Fibroblast of lung (primary cell): ENCODE data around the gene SERPINE2. TPM values are rescaled to one million over a fixed set of nuclear protein-coding genes. Genes with fewer than 3 reads are reported as not detected.
A peak's percentile ranks its signal among the peaks of the same experiment; 100 is the strongest.

Experiments used
- DNase-seq, 2 donors: peaks; one replicate each; pipeline versions ENCODE4 v3.0.0 to v3.0.0-alpha.2; 2010; ENCODE audit warnings: low read depth in 2 of 2
- H2AFZ ChIP-seq: 2 replicates; pipeline ENCODE4 v1.5.1; 2012; ENCODE audit warnings: low read length, control low read depth, inconsistent platforms
- H3K27ac ChIP-seq: 2 replicates; pipeline ENCODE4 v1.5.1; 2011; ENCODE audit warnings: low read length, control low read depth; ENCODE audit not compliant: insufficient read depth
- H3K27me3 ChIP-seq: 2 replicates; pipeline ENCODE4 v1.5.1; 2011; ENCODE audit warnings: mild to moderate bottlenecking, low read length; ENCODE audit not compliant: control insufficient read depth, insufficient read depth
- H3K36me3 ChIP-seq: 2 replicates; pipeline ENCODE4 v1.5.1; 2011; ENCODE audit warnings: low read length; ENCODE audit not compliant: control insufficient read depth, insufficient read depth
- H3K4me1 ChIP-seq: 2 replicates; pipeline ENCODE4 v1.5.1; 2011; ENCODE audit warnings: low read length; ENCODE audit not compliant: control insufficient read depth, insufficient read depth; ENCODE audit errors: extremely low read depth
- H3K4me2 ChIP-seq: 2 replicates; pipeline ENCODE4 v1.5.1; 2011; ENCODE audit warnings: low read length, control low read depth; ENCODE audit not compliant: insufficient read depth; ENCODE audit errors: extremely low read depth
- H3K4me3 ChIP-seq, 4 experiments: fragments of 200-600 bp in 1 of 4; sonication (generic) in 1 of 4; replicated peaks in 1 of 4; 2 replicates each; pipeline ENCODE4 v1.5.1; 2011 to 2016; ENCODE audit warnings: low read length in 4 of 4, low read depth in 3 of 4, mild to moderate bottlenecking in 3 of 4, control low read depth in 2 of 4, inconsistent platforms in 1 of 4, mixed read lengths in 1 of 4; ENCODE audit not compliant: insufficient read depth in 1 of 4; ENCODE audit errors: control extremely low read depth in 1 of 4
- H3K79me2 ChIP-seq: 2 replicates; pipeline ENCODE4 v1.5.1; 2012; ENCODE audit warnings: mild to moderate bottlenecking, low read length, inconsistent platforms; ENCODE audit not compliant: control insufficient read depth, insufficient read depth
- H3K9ac ChIP-seq: 2 replicates; pipeline ENCODE4 v1.5.1; 2011; ENCODE audit warnings: mild to moderate bottlenecking, low read length, control low read depth; ENCODE audit not compliant: insufficient read depth
- H3K9me3 ChIP-seq: 2 replicates; pipeline ENCODE4 v1.5.1; 2012; ENCODE audit warnings: low read depth, low read length; ENCODE audit not compliant: control insufficient read depth, insufficient read depth
- H4K20me1 ChIP-seq: 2 replicates; pipeline ENCODE4 v1.5.1; 2011; ENCODE audit warnings: low read length; ENCODE audit not compliant: control insufficient read depth, insufficient read depth; ENCODE audit errors: extremely low read depth
- CTCF ChIP-seq, 2 donors: IDR thresholded peaks in 1 of 2; conservative IDR thresholded peaks in 1 of 2; 1 replicate in 1 of 2; 2 replicates in 1 of 2; pipeline ENCODE4 v1.5.1; 2011 to 2012; ENCODE audit warnings: low read length in 2 of 2, control low read depth in 1 of 2, inconsistent platforms in 1 of 2, low read depth in 1 of 2, mild to moderate bottlenecking in 1 of 2
- EZH2 ChIP-seq: IDR thresholded peaks from 2 replicates; pipeline ENCODE4 v1.5.1; 2012; ENCODE audit warnings: low read length, control low read depth, mild to moderate bottlenecking; ENCODE audit errors: missing control alignments
- polyA plus RNA-seq, 2 donors: library from polyadenylated mRNA; depleted of rRNA in 1 of 2; stranded (reverse) in 1 of 2; unstranded in 1 of 2; fragments of >200 nt; gene quantifications; 2 replicates each; pipeline ENCODE4 v1.2.1, GENCODE V29; 2011 to 2012; ENCODE audit warnings: missing spikeins in 1 of 2
- total RNA-seq: library from RNA; depleted of rRNA; stranded (reverse); fragments of >200 nt; gene quantifications from 2 replicates; pipeline ENCODE4 v1.2.1, GENCODE V29; 2014

SERPINE2 gene
- total and polyA plus RNA-seq, 2 donors (not counting 1 experiment from before 2014, with no cell fraction given): 77.9 to 149 TPM

- no peaks in the 10 kb centered on the region for H3K79me2 ChIP-seq
- DNase-seq: peak in 1 of 2 donors; percentile 26
- H3K4me2 ChIP-seq: no peak overlapping the region
- TF ChIP-seq CTCF (conservative IDR thresholded peaks at IDR 0.05 in 1 of 2, IDR thresholded peaks at IDR 0.05 in 1 of 2; ENCODE audit: low read depth in 1 of 2, low read length in 2 of 2): no peak
- no peak for TF ChIP-seq EZH2
- H3K27me3 ChIP-seq: no peaks in the 10 kb centered on the region
- H3K4me1 ChIP-seq: peaks cover 11% of the 10 kb centered on the region
- H2AFZ ChIP-seq: no peak overlapping the region
- H3K9me3 ChIP-seq: no peaks in the 10 kb centered on the region
- H3K36me3 ChIP-seq: no peaks in the 10 kb centered on the region
- H3K9ac ChIP-seq: no peak overlapping the region
- no peak overlapping the region for H3K27ac ChIP-seq
- no peaks in the 10 kb centered on the region for H4K20me1 ChIP-seq
- no peak overlapping the region for H3K4me3 ChIP-seq
Observed at GRCh38 chr2:224085811-224086210, 46.7 kb upstream of the SERPINE2 start.

GRCh38 chr2:224085246-224085645 lies 46.2 kb upstream of the SERPINE2 start:
- peaks cover 11% of the 10 kb centered on the region for H3K4me1 ChIP-seq
- H3K4me2 ChIP-seq: no peak overlapping the region
- no peaks in the 10 kb centered on the region for H3K27me3 ChIP-seq
- H3K27ac ChIP-seq: no peak overlapping the region
- no peak overlapping the region for H3K4me3 ChIP-seq
- no peaks in the 10 kb centered on the region for H3K9me3 ChIP-seq
- no peak for TF ChIP-seq EZH2
- TF ChIP-seq CTCF (conservative IDR thresholded peaks at IDR 0.05 in 1 of 2, IDR thresholded peaks at IDR 0.05 in 1 of 2; ENCODE audit: low read depth in 1 of 2, low read length in 2 of 2): no peak
- no peaks in the 10 kb centered on the region for H3K79me2 ChIP-seq
- no peak overlapping the region for H3K9ac ChIP-seq
- DNase-seq: peak; percentile 59 to 78
- no peak overlapping the region for H2AFZ ChIP-seq
- no peaks in the 10 kb centered on the region for H4K20me1 ChIP-seq
- no peaks in the 10 kb centered on the region for H3K36me3 ChIP-seq

- DNase-seq: no peak
- Histone ChIP-seq H2AFZ (no peak overlapping the region), H3K9ac (no peak overlapping the region), H3K79me2 (no peaks in the 10 kb centered on the region), H3K9me3 (no peaks in the 10 kb centered on the region), H4K20me1 (no peaks in the 10 kb centered on the region), H3K27me3 (no peaks in the 10 kb centered on the region), H3K4me2 (no peak overlapping the region), H3K4me3 (no peak overlapping the region), H3K4me1 (peaks cover 11% of the 10 kb centered on the region), H3K36me3 (no peaks in the 10 kb centered on the region), H3K27ac (no peak overlapping the region)
- no peak for TF ChIP-seq CTCF (conservative IDR thresholded peaks at IDR 0.05 in 1 of 2, IDR thresholded peaks at IDR 0.05 in 1 of 2; ENCODE audit: low read depth in 1 of 2, low read length in 2 of 2)
- TF ChIP-seq EZH2: no peak
Observed at GRCh38 chr2:224084266-224084892, 45.3 kb upstream of the SERPINE2 start.
